Measurements from ENCODE around the gene VSTM2B. TPM values are rescaled to one million over a fixed set of nuclear protein-coding genes. Genes with fewer than 3 reads are reported as not detected.

Gene VSTM2B
- total RNA-seq, 1 experiment from 2014 or later = 0.31 TPM

GRCh38 chr19:29593869-29594268 lies 68.1 kb downstream of the VSTM2B start:
- Histone ChIP-seq H2BK20ac (ENCODE audit: low read depth, low read length, poor library complexity, severe bottlenecking) (no peak overlapping the region), H3K23me2 (ENCODE audit: insufficient read length, low read depth, low read length, poor library complexity, severe bottlenecking) (no peaks in the 10 kb centered on the region), H4K20me1 (ENCODE audit: control insufficient read depth, insufficient read depth, insufficient read length) (no peaks in the 10 kb centered on the region), H2BK12ac (ENCODE audit: insufficient read length, low read depth, low read length) (no peak overlapping the region), H2AK5ac (ENCODE audit: insufficient read length, low read length) (no peak overlapping the region), H2AFZ (ENCODE audit: low read length) (no peak overlapping the region), H3K9me3 (ENCODE audit: control insufficient read depth, low read depth, low read length) (no peaks in the 10 kb centered on the region), H2BK5ac (ENCODE audit: insufficient read length, low read length) (no peak overlapping the region), H3K4me2 (ENCODE audit: insufficient read depth, insufficient read length, low read length) (no peak overlapping the region), H3K18ac (ENCODE audit: insufficient read length, low read depth, low read length) (no peak overlapping the region), H3K27ac (ENCODE audit: insufficient read length, low read depth, low read length) (no peak overlapping the region), H3K27me3 (ENCODE audit: insufficient read depth, low read length) (no peaks in the 10 kb centered on the region), H3K23ac (ENCODE audit: insufficient read length, low read depth, low read length) (no peak overlapping the region), H3K14ac (ENCODE audit: insufficient read depth, low read length) (no peak overlapping the region), H3K56ac (ENCODE audit: insufficient read length, low read depth, low read length) (no peak overlapping the region), H3K79me1 (ENCODE audit: insufficient read depth, low read depth, low read length, poor library complexity, severe bottlenecking) (no peaks in the 10 kb centered on the region), H2BK120ac (ENCODE audit: low read depth, low read length, poor library complexity, severe bottlenecking) (no peak overlapping the region), H4K8ac (replicated peaks; ENCODE audit: insufficient read length, low read depth, low read length) (no peak overlapping the region), H3T11ph (ENCODE audit: low read length) (no peak overlapping the region), H3K9ac (ENCODE audit: extremely low read depth, insufficient read length, low read length) (no peak overlapping the region), H3K4ac (ENCODE audit: low read depth, low read length) (no peak overlapping the region), H3K79me2 (ENCODE audit: insufficient read depth, low read length) (no peaks in the 10 kb centered on the region), H4K5ac (ENCODE audit: insufficient read length, low read depth, low read length) (no peak overlapping the region), H3K4me1 (ENCODE audit: insufficient read depth, low read length) (peaks cover 3% of the 10 kb centered on the region; the same call in 1 of the 2 replicates), H2BK15ac (ENCODE audit: low read depth, low read length) (no peak overlapping the region), H4K91ac (ENCODE audit: insufficient read length, low read depth, low read length) (no peak overlapping the region)
- WGBS (ENCODE audit: extremely low coverage, insufficient read length, low lambda C conversion rate) = no CpG with 5 or more reads among the region's 6 CpGs
- Mint-ChIP-seq H3K4me1 (peaks cover 24 to 25% of the 10 kb centered on the region in 2 experiments), H3K9me3 (peaks cover 0 to 4% of the 10 kb centered on the region in 2 experiments; a peak in 3 of 5 replicates), H3K4me3 (no peak overlapping the region), H3K27me3 (ENCODE audit: low read depth) (peaks cover 94% of the 10 kb centered on the region), H3K27ac (no peak overlapping the region), H3K36me3 (ENCODE audit: insufficient read depth in 1 of 3, low read depth in 3 of 3) (no peaks in the 10 kb centered on the region; a peak in 1 of 7 replicates)
- no peak for TF ChIP-seq CTCF (conservative IDR thresholded peaks at IDR 0.05)
- DNase-seq = no peak
